CMK (cell line): ENCODE results near the gene GSTA2.
"Not testable (repeated sequence)": the region's sequence is repeated elsewhere in the genome, so short reads cannot be mapped to it uniquely, and the experiment has no call there.

ENCODE experiments used
- DNase-seq: peaks from one replicate; pipeline ENCODE4 v3.0.0-alpha.2; 2010; ENCODE audit warnings: low read depth

The GSTA2 gene

DNA sequence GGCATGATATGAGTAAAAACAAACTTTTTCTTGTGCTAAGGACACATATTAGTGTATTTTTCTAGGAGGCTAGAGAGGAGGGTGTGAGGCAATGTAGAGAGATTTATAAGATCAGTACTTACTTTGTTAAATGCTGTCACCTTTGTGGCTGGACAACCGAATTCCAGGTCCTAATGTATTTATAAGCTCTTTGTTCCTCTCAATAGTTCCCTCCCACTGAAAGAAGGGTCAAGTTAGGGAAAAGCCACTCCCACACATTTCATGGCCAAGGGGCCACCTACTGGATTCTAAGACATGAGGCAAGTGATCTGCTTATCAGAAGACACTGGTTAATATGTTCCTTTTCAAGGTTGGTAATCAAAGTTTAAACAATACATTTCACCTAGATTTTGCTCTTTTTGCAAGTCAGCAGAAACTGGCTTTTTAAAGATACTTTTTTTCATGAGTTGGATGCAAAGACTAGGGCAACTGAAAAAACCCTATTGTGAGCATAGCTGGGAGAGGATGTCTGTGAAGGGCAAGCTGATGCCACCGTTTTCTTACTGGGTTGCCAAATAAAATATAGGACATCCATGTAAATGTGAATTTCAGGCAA is at the start of gene GSTA2:
TSS of gene GSTA2 (minus strand) at position 154 of the 595 bp plus-strand sequence. CDS start 5,528 bp downstream, outside the sequence.
- DNase-seq, result not testable (repeated sequence)

DNA sequence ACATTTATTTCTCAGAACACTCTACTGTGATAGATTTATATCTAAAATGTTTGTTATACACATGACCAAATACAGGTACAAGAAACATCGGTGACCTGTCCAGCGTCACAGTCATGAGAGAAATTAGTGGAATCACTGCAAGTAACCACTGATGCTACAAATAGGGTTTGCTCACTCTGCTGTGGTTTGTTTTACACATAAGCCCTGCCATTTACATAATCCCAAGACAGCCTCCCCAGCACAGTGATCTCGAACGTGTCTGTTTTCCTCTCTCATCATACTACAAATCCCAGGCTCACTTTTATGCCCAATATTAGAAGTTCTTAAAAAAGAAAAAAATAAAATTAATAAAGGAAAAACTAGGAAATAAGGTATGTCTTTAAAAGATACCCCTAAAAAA is 46.5 kb upstream of the GSTA2 start:
- DNase-seq, result not testable (repeated sequence)

- DNase-seq, result no peak
Measured at GRCh38 chr6:52808660-52809059, 45.4 kb upstream of the GSTA2 start.

GRCh38 chr6:52803668-52804255 is 40.5 kb upstream of the GSTA2 start, which contains the start of gene GSTA1:
GSTA1 (minus strand) TSS chr6:52803816; CDS start chr6:52799267, 4,549 bp downstream.
- DNase-seq, result not testable (repeated sequence)

- DNase-seq, result no peak
Measured at GRCh38 chr6:52802806-52803205, 39.5 kb upstream of the GSTA2 start.

GRCh38 chr6:52801188-52801841 is 38.0 kb upstream of the GSTA2 start:
- DNase-seq, result no peak

- not testable (repeated sequence) for DNase-seq
Measured at GRCh38 chr6:52799272-52799671, 36.0 kb upstream of the GSTA2 start.

GRCh38 chr6:52794366-52794765 is 31.1 kb upstream of the GSTA2 start:
- DNase-seq, result not testable (repeated sequence)

- DNase-seq, result no peak
Measured at GRCh38 chr6:52790861-52791260, 27.6 kb upstream of the GSTA2 start.

DNA sequence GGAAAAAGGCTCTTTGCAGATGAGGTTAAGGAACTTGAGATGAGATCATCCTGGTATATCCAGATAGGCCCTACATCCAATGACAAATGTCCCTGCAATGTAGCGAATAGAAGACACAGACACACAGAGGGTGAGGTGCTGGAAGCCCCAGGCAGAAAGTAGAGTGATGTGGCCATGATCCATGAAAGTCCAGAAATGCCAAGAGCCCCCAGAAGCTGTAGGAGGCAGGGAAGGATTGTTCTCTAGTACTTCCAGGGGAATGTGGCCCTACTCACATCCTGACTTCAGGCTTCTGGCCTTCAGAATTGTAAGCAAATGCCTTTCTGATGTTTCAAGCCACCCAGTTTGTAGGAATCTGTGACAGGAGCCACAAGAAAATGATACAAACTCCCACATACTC is 26.4 kb upstream of the GSTA2 start:
- not testable (repeated sequence) for DNase-seq

DNA sequence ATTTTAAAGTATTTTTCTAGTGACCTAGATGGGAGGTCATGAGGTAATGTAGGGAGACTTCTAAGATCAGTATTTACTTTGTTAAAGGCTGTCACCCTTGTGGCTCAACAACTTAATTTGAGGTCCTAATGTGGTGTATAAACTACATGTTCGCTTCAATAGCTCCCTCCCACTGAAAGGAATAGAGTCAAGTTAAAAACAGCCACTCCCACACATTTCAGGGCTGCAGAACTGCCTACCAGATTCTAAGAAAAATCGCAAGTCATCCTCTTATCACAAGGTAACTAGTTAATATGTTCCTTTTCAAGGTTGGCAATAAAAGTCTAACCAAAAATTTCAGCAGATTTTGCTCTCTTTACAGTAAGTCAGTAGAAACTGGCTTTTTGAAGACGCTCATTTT is 25.2 kb upstream of the GSTA2 start:
- DNase-seq, result no peak

DNA sequence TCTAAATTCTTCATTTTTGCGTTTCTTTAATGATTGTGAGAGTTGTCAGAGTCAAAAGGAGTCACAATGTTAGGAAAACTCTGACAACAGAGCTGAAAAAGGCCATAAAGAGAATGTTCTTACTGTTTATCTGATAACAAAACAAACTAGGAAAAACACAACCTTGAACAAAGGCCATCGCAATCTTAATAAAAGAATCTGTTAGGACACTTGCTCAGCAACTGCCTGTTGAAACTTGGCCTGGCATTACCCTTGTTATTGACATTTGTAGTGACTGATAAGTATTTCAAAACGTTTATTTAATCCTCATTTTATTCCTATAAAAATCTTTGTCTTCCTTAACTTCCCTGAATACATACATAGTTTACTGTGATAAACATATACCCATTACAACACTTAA is 24.6 kb upstream of the GSTA2 start:
- DNase-seq, result no peak

DNA sequence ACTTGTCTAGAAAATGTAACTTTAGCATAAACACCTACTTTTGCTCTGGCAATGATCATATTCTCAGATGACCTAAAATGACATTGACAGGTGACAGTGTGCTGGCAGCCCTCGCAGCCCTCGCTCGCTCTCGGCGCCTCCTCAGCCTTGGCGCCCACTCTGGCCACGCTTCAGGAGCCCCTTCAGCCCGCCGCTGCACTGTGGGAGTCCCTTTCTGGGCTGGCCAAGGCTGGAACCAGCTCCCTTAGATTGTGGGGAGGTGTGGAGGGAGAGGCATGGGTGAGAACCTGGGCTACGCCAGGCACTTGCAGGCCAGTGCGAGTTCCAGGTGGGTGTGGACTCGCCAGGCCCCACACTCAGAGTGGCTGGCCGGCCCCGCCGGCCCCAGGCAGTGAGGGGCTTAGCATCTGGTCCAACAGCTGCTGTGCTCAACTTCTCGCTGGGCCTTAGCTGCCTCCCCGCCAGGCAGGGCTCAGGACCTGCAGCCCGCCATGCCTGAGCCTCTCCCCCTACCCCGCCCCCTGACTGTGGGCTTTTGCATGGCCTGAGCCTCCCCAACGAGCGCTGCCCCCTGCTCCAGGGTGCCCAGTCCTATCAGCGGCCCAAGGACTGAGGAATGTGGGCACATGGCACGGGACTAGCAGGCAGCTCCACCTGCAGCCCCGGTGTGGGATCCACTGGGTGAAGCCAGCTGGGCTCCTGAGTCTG is 23.1 kb upstream of the GSTA2 start:
- no peak for DNase-seq

DNA sequence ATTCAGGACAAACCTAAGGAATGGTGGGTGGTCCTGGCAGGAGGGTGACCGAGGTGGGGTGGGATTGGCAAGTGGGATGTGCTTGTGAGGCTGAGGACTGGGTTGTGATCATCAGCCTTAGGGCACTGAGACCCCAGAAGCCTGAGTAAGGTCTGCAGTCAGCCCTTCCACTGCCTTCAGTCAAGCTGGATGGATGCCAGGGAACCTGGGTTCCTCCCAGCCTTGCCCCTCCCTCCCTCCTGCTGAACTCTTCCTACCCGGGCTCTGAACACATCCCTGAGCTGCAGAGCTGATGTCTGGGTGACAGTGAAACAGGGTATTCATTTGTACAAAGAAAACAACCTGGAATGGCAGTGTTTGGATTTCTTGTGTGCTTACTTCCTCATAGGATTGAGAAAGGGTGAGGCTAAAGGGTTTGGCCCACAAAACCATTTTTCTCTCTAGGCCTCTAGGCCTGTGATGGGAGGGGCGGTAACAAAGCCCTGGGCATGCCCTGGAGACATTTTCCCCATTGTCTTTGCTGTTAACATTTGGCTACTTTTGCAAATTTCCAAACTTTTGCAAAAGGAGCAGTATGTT is 19.5 kb upstream of the GSTA2 start:
- not testable (repeated sequence) for DNase-seq

GRCh38 chr6:52782209-52782608 is 18.9 kb upstream of the GSTA2 start:
- DNase-seq, result not testable (repeated sequence)

GRCh38 chr6:52779237-52779636 is 16.0 kb upstream of the GSTA2 start:
- DNase-seq, result no peak

GRCh38 chr6:52776711-52777351 is 13.6 kb upstream of the GSTA2 start:
- not testable (repeated sequence) for DNase-seq

DNA sequence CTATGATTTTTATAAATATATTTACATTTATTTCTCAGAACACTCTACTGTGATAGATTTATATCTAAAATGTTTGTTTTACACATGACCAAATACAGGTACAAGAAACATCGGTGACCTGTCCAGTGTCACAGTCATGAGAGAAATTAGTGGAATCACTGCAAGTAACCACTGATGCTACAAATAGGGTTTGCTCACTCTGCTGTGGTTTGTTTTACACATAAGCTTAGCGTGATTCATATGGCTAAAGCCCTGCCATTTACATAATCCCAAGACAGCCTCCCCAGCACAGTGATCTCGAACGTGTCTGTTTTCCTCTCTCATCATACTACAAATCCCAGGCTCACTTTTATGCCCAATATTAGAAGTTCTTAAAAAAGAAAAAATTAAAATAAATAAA is 6.1 kb upstream of the GSTA2 start:
- DNase-seq, result not testable (repeated sequence)

- DNase-seq, result not testable (repeated sequence)
Measured at GRCh38 chr6:52767658-52768057, 4.4 kb upstream of the GSTA2 start.

- not testable (repeated sequence) for DNase-seq
Measured at GRCh38 chr6:52761673-52762491, 1.4 kb downstream of the GSTA2 start.
